Stimulated activated effector memory CD8-positive, alpha-beta T cell treated with anti-CD3 and anti-CD28 coated beads, Interleukin-12 subunit alpha, Interleukin-12 subunit beta, amount 100 ng/mL, for 72 hours (primary cell): Measurements from ENCODE around the gene ECHDC3.

Source experiments
- ATAC-seq: fragments of 150-1000 bp; cut with Tn5 transposase; 2 replicates; pipeline ENCODE4 v1.10.0; 2021
- DNase-seq, 2 donors: peaks; one replicate each; pipeline ENCODE4 v3.0.0; 2021 to 2022; ENCODE audit warnings: low spot score in 2 of 2
- H3K27ac Mint-ChIP-seq: one replicate; pipeline ENCODE4 v1.8.0; 2022; ENCODE audit warnings: mild to moderate bottlenecking, mixed read lengths
- H3K36me3 Mint-ChIP-seq: one replicate; pipeline ENCODE4 v1.8.0; 2022; ENCODE audit warnings: mild to moderate bottlenecking, mixed read lengths
- H3K4me1 Mint-ChIP-seq: one replicate; pipeline ENCODE4 v1.8.0; 2022; ENCODE audit warnings: mixed read lengths
- H3K4me3 Mint-ChIP-seq: one replicate; pipeline ENCODE4 v1.8.0; 2022; ENCODE audit warnings: mild to moderate bottlenecking, mixed read lengths
- H3K9me3 Mint-ChIP-seq: one replicate; pipeline ENCODE4 v1.8.0; 2022; ENCODE audit warnings: mixed read lengths

The ECHDC3 gene

GRCh38 chr10:11755512-11756263, 13.5 kb downstream of the ECHDC3 start:
- no peak overlapping the region for H3K4me3 Mint-ChIP-seq
- H3K36me3 Mint-ChIP-seq, result no peaks in the 10 kb centered on the region
- H3K4me1 Mint-ChIP-seq, result no peaks in the 10 kb centered on the region
- H3K9me3 Mint-ChIP-seq, result no peaks in the 10 kb centered on the region
- no peak overlapping the region for H3K27ac Mint-ChIP-seq
- ATAC-seq (no peak), DNase-seq (no peak)

GRCh38 chr10:11756766-11757315, 14.7 kb downstream of the ECHDC3 start:
- Mint-ChIP-seq H3K4me1 (no peaks in the 10 kb centered on the region), H3K27ac (no peak overlapping the region), H3K4me3 (no peak overlapping the region), H3K9me3 (no peaks in the 10 kb centered on the region), H3K36me3 (no peaks in the 10 kb centered on the region)
- DNase-seq (no peak), ATAC-seq (no peak)

- H3K4me1 Mint-ChIP-seq, result no peaks in the 10 kb centered on the region
- no peak overlapping the region for H3K27ac Mint-ChIP-seq
- no peaks in the 10 kb centered on the region for H3K36me3 Mint-ChIP-seq
- no peak for DNase-seq
- H3K9me3 Mint-ChIP-seq, result no peaks in the 10 kb centered on the region
- no peak overlapping the region for H3K4me3 Mint-ChIP-seq
- ATAC-seq, result no peak
Observed at GRCh38 chr10:11757454-11757820, 15.3 kb downstream of the ECHDC3 start.

GRCh38 chr10:11757821-11758463, 15.8 kb downstream of the ECHDC3 start:
- no peak overlapping the region for H3K4me3 Mint-ChIP-seq
- no peaks in the 10 kb centered on the region for H3K9me3 Mint-ChIP-seq
- DNase-seq (peak; percentile 73 to 89), ATAC-seq (peak; percentile 91)
- no peaks in the 10 kb centered on the region for H3K4me1 Mint-ChIP-seq
- no peaks in the 10 kb centered on the region for H3K36me3 Mint-ChIP-seq
- no peak overlapping the region for H3K27ac Mint-ChIP-seq

GRCh38 chr10:11758527-11759236, 16.5 kb downstream of the ECHDC3 start:
- H3K9me3 Mint-ChIP-seq, result no peaks in the 10 kb centered on the region
- H3K4me3 Mint-ChIP-seq, result no peak overlapping the region

GRCh38 chr10:11759347-11759746, 17.2 kb downstream of the ECHDC3 start:
- DNase-seq, result no peak
- H3K36me3 Mint-ChIP-seq, result no peaks in the 10 kb centered on the region

More at GRCh38 chr10:11758527-11759236, 16.5 kb downstream of the ECHDC3 start:
- H3K4me1 Mint-ChIP-seq, result no peaks in the 10 kb centered on the region
- H3K36me3 Mint-ChIP-seq, result no peaks in the 10 kb centered on the region
- no peak overlapping the region for H3K27ac Mint-ChIP-seq
- ATAC-seq (no peak), DNase-seq (no peak)

GRCh38 chr10:11760151-11760550, 18.0 kb downstream of the ECHDC3 start:
- Mint-ChIP-seq H3K27ac (no peak overlapping the region), H3K4me3 (no peak overlapping the region), H3K36me3 (no peaks in the 10 kb centered on the region), H3K4me1 (no peaks in the 10 kb centered on the region), H3K9me3 (no peaks in the 10 kb centered on the region)
- DNase-seq (no peak), ATAC-seq (no peak)

More at GRCh38 chr10:11759347-11759746, 17.2 kb downstream of the ECHDC3 start:
- no peaks in the 10 kb centered on the region for H3K9me3 Mint-ChIP-seq
- H3K4me3 Mint-ChIP-seq, result no peak overlapping the region
- H3K27ac Mint-ChIP-seq, result no peak overlapping the region
- no peak for ATAC-seq
- H3K4me1 Mint-ChIP-seq, result no peaks in the 10 kb centered on the region

- ATAC-seq (no peak), DNase-seq (no peak)
- Mint-ChIP-seq H3K27ac (no peak overlapping the region), H3K4me1 (no peaks in the 10 kb centered on the region), H3K4me3 (no peak overlapping the region), H3K36me3 (no peaks in the 10 kb centered on the region), H3K9me3 (no peaks in the 10 kb centered on the region)
Observed at GRCh38 chr10:11760861-11761260, 18.7 kb downstream of the ECHDC3 start.

- no peak for ATAC-seq
Observed at GRCh38 chr10:11761431-11761830, 19.2 kb downstream of the ECHDC3 start.

GRCh38 chr10:11762706-11763500, 20.7 kb downstream of the ECHDC3 start:
- Mint-ChIP-seq H3K9me3 (no peaks in the 10 kb centered on the region), H3K36me3 (no peaks in the 10 kb centered on the region), H3K27ac (no peak overlapping the region), H3K4me3 (no peak overlapping the region), H3K4me1 (no peaks in the 10 kb centered on the region)
- DNase-seq (no peak), ATAC-seq (no peak)

More at GRCh38 chr10:11761431-11761830, 19.2 kb downstream of the ECHDC3 start:
- Mint-ChIP-seq H3K4me1 (no peaks in the 10 kb centered on the region), H3K4me3 (no peak overlapping the region), H3K27ac (no peak overlapping the region), H3K36me3 (no peaks in the 10 kb centered on the region), H3K9me3 (no peaks in the 10 kb centered on the region)
- no peak for DNase-seq

- H3K36me3 Mint-ChIP-seq, result no peaks in the 10 kb centered on the region
- no peak overlapping the region for H3K27ac Mint-ChIP-seq
- no peak for DNase-seq
- no peak overlapping the region for H3K4me3 Mint-ChIP-seq
- no peaks in the 10 kb centered on the region for H3K4me1 Mint-ChIP-seq
- H3K9me3 Mint-ChIP-seq, result no peaks in the 10 kb centered on the region
- no peak for ATAC-seq
Observed at GRCh38 chr10:11763501-11763861, 21.3 kb downstream of the ECHDC3 start.

- ATAC-seq, result no peak
- no peak for DNase-seq
- Mint-ChIP-seq H3K9me3 (no peaks in the 10 kb centered on the region), H3K4me3 (no peak overlapping the region), H3K36me3 (no peaks in the 10 kb centered on the region), H3K27ac (no peak overlapping the region), H3K4me1 (no peaks in the 10 kb centered on the region)
Observed at GRCh38 chr10:11765141-11765540, 23.0 kb downstream of the ECHDC3 start.

- ATAC-seq (no peak), DNase-seq (no peak)
- H3K9me3 Mint-ChIP-seq, result no peaks in the 10 kb centered on the region
- H3K36me3 Mint-ChIP-seq, result no peaks in the 10 kb centered on the region
- no peaks in the 10 kb centered on the region for H3K4me1 Mint-ChIP-seq
- no peak overlapping the region for H3K27ac Mint-ChIP-seq
- no peak overlapping the region for H3K4me3 Mint-ChIP-seq
Observed at GRCh38 chr10:11772575-11773288, 30.6 kb downstream of the ECHDC3 start.

- H3K4me3 Mint-ChIP-seq, result no peak overlapping the region
- DNase-seq (no peak), ATAC-seq (no peak)
- H3K9me3 Mint-ChIP-seq, result no peaks in the 10 kb centered on the region
- no peaks in the 10 kb centered on the region for H3K4me1 Mint-ChIP-seq
- H3K36me3 Mint-ChIP-seq, result no peaks in the 10 kb centered on the region
- H3K27ac Mint-ChIP-seq, result no peak overlapping the region
Observed at GRCh38 chr10:11773761-11774441, 31.7 kb downstream of the ECHDC3 start.
